ENCODE data around the gene ADAM12. TPM values are rescaled to one million over a fixed set of nuclear protein-coding genes. Genes with fewer than 3 reads are reported as not detected.

ADAM12 gene
- total and polyA plus RNA-seq, 2 donors: 0.96 to 4.6 TPM

- Histone ChIP-seq H3K27me3 (ENCODE audit: control insufficient read depth in 2 of 2, insufficient read depth in 1 of 2, low read length in 1 of 2) (no peaks in the 10 kb centered on the region), H3K36me3 (ENCODE audit: control insufficient read depth in 2 of 2, insufficient read depth in 2 of 2, low read length in 1 of 2) (no peaks in the 10 kb centered on the region), H3K27ac (ENCODE audit: low read depth in 1 of 2, low read length in 1 of 2) (no peak overlapping the region), H3K9me3 (ENCODE audit: control insufficient read depth in 2 of 2, insufficient read depth in 1 of 2, low read length in 1 of 2) (no peaks in the 10 kb centered on the region), H3K4me3 (ENCODE audit: low read length in 2 of 2) (no peak overlapping the region), H3K4me1 (ENCODE audit: control insufficient read depth in 2 of 2, insufficient read depth in 2 of 2, low read length in 2 of 2) (no peaks in the 10 kb centered on the region)
- WGBS: 93% methylated on average over 12 of the region's 12 CpGs
- DNase-seq (ENCODE audit: low read depth in 6 of 9, low spot score in 9 of 9): no peak
These were observed 390.7 kb downstream of the ADAM12 start for GRCh38 chr10:125997586-125997985.

GRCh38 chr10:125995726-125996304 is 392.5 kb downstream of the ADAM12 start:
- H3K36me3 ChIP-seq (ENCODE audit: control insufficient read depth in 2 of 2, insufficient read depth in 2 of 2, low read length in 1 of 2): no peaks in the 10 kb centered on the region
- H3K4me1 ChIP-seq (ENCODE audit: control insufficient read depth in 2 of 2, insufficient read depth in 2 of 2, low read length in 2 of 2): no peaks in the 10 kb centered on the region
- no peak overlapping the region for H3K4me3 ChIP-seq (ENCODE audit: low read length in 2 of 2)
- no peak for DNase-seq (ENCODE audit: low read depth in 6 of 9, low spot score in 9 of 9)
- H3K27me3 ChIP-seq (ENCODE audit: control insufficient read depth in 2 of 2, insufficient read depth in 1 of 2, low read length in 1 of 2): no peaks in the 10 kb centered on the region
- WGBS: 97% methylated on average over 9 of the region's 9 CpGs
- no peak overlapping the region for H3K27ac ChIP-seq (ENCODE audit: low read depth in 1 of 2, low read length in 1 of 2)
- no peaks in the 10 kb centered on the region for H3K9me3 ChIP-seq (ENCODE audit: control insufficient read depth in 2 of 2, insufficient read depth in 1 of 2, low read length in 1 of 2)

- no peaks in the 10 kb centered on the region for H3K27me3 ChIP-seq (ENCODE audit: control insufficient read depth in 2 of 2, insufficient read depth in 1 of 2, low read length in 1 of 2)
- peaks cover 0 to 3% of the 10 kb centered on the region in 2 donors for H3K9me3 ChIP-seq (ENCODE audit: control insufficient read depth in 2 of 2, insufficient read depth in 1 of 2, low read length in 1 of 2)
- WGBS: 95% methylated on average over 6 of the region's 6 CpGs
These were observed 393.7 kb downstream of the ADAM12 start for GRCh38 chr10:125994601-125995000.

GRCh38 chr10:125992254-125992653 is 396.0 kb downstream of the ADAM12 start:
- Histone ChIP-seq H3K27ac (ENCODE audit: low read depth in 1 of 2, low read length in 1 of 2) (no peak overlapping the region), H3K4me3 (ENCODE audit: low read length in 2 of 2) (no peak overlapping the region), H3K36me3 (ENCODE audit: control insufficient read depth in 2 of 2, insufficient read depth in 2 of 2, low read length in 1 of 2) (no peaks in the 10 kb centered on the region), H3K4me1 (ENCODE audit: control insufficient read depth in 2 of 2, insufficient read depth in 2 of 2, low read length in 2 of 2) (no peaks in the 10 kb centered on the region), H3K9me3 (ENCODE audit: control insufficient read depth in 2 of 2, insufficient read depth in 1 of 2, low read length in 1 of 2) (peaks cover 0 to 3% of the 10 kb centered on the region in 2 donors), H3K27me3 (ENCODE audit: control insufficient read depth in 2 of 2, insufficient read depth in 1 of 2, low read length in 1 of 2) (no peaks in the 10 kb centered on the region)
- DNase-seq (ENCODE audit: low read depth in 6 of 9, low spot score in 9 of 9): no peak
- WGBS: 93% methylated on average over 7 of the region's 7 CpGs

More at GRCh38 chr10:125994601-125995000, 393.7 kb downstream of the ADAM12 start:
- DNase-seq (ENCODE audit: low read depth in 6 of 9, low spot score in 9 of 9): no peak
- Histone ChIP-seq H3K4me3 (ENCODE audit: low read length in 2 of 2) (no peak overlapping the region), H3K27ac (ENCODE audit: low read depth in 1 of 2, low read length in 1 of 2) (no peak overlapping the region), H3K36me3 (ENCODE audit: control insufficient read depth in 2 of 2, insufficient read depth in 2 of 2, low read length in 1 of 2) (no peaks in the 10 kb centered on the region), H3K4me1 (ENCODE audit: control insufficient read depth in 2 of 2, insufficient read depth in 2 of 2, low read length in 2 of 2) (no peaks in the 10 kb centered on the region)

- Histone ChIP-seq H3K27ac (ENCODE audit: low read depth in 1 of 2, low read length in 1 of 2) (no peak overlapping the region), H3K4me1 (ENCODE audit: control insufficient read depth in 2 of 2, insufficient read depth in 2 of 2, low read length in 2 of 2) (no peaks in the 10 kb centered on the region), H3K27me3 (ENCODE audit: control insufficient read depth in 2 of 2, insufficient read depth in 1 of 2, low read length in 1 of 2) (no peaks in the 10 kb centered on the region), H3K9me3 (ENCODE audit: control insufficient read depth in 2 of 2, insufficient read depth in 1 of 2, low read length in 1 of 2) (peaks cover 0 to 3% of the 10 kb centered on the region in 2 donors), H3K4me3 (ENCODE audit: low read length in 2 of 2) (no peak overlapping the region), H3K36me3 (ENCODE audit: control insufficient read depth in 2 of 2, insufficient read depth in 2 of 2, low read length in 1 of 2) (no peaks in the 10 kb centered on the region)
- WGBS: 87% methylated on average over 1 of the region's 1 CpG
- DNase-seq (ENCODE audit: low read depth in 6 of 9, low spot score in 9 of 9): no peak
These were observed 396.9 kb downstream of the ADAM12 start for GRCh38 chr10:125991392-125991791.

GRCh38 chr10:125990974-125991373 is 397.3 kb downstream of the ADAM12 start:
- no peak for DNase-seq (ENCODE audit: low read depth in 6 of 9, low spot score in 9 of 9)
- no peak overlapping the region for H3K27ac ChIP-seq (ENCODE audit: low read depth in 1 of 2, low read length in 1 of 2)
- H3K4me3 ChIP-seq (ENCODE audit: low read length in 2 of 2): no peak overlapping the region
- H3K4me1 ChIP-seq (ENCODE audit: control insufficient read depth in 2 of 2, insufficient read depth in 2 of 2, low read length in 2 of 2): no peaks in the 10 kb centered on the region
- peaks cover 0 to 3% of the 10 kb centered on the region in 2 donors for H3K9me3 ChIP-seq (ENCODE audit: control insufficient read depth in 2 of 2, insufficient read depth in 1 of 2, low read length in 1 of 2)
- no peaks in the 10 kb centered on the region for H3K27me3 ChIP-seq (ENCODE audit: control insufficient read depth in 2 of 2, insufficient read depth in 1 of 2, low read length in 1 of 2)
- WGBS: 100% methylated on average over 2 of the region's 2 CpGs
- no peaks in the 10 kb centered on the region for H3K36me3 ChIP-seq (ENCODE audit: control insufficient read depth in 2 of 2, insufficient read depth in 2 of 2, low read length in 1 of 2)

GRCh38 chr10:125989791-125990190 is 398.5 kb downstream of the ADAM12 start:
- Histone ChIP-seq H3K36me3 (ENCODE audit: control insufficient read depth in 2 of 2, insufficient read depth in 2 of 2, low read length in 1 of 2) (no peaks in the 10 kb centered on the region), H3K9me3 (ENCODE audit: control insufficient read depth in 2 of 2, insufficient read depth in 1 of 2, low read length in 1 of 2) (peaks cover 0 to 3% of the 10 kb centered on the region in 2 donors), H3K4me1 (ENCODE audit: control insufficient read depth in 2 of 2, insufficient read depth in 2 of 2, low read length in 2 of 2) (no peaks in the 10 kb centered on the region), H3K27ac (ENCODE audit: low read depth in 1 of 2, low read length in 1 of 2) (no peak overlapping the region), H3K4me3 (ENCODE audit: low read length in 2 of 2) (no peak overlapping the region), H3K27me3 (ENCODE audit: control insufficient read depth in 2 of 2, insufficient read depth in 1 of 2, low read length in 1 of 2) (no peaks in the 10 kb centered on the region)
- no peak for DNase-seq (ENCODE audit: low read depth in 6 of 9, low spot score in 9 of 9)
- 96% methylated on average over 5 of the region's 5 CpGs for WGBS

- WGBS: 83% methylated on average over 5 of the region's 5 CpGs
- DNase-seq (ENCODE audit: low read depth in 6 of 9, low spot score in 9 of 9): no peak
- no peak overlapping the region for H3K4me3 ChIP-seq (ENCODE audit: low read length in 2 of 2)
- H3K27ac ChIP-seq (ENCODE audit: low read depth in 1 of 2, low read length in 1 of 2): no peak overlapping the region
- H3K27me3 ChIP-seq (ENCODE audit: control insufficient read depth in 2 of 2, insufficient read depth in 1 of 2, low read length in 1 of 2): no peaks in the 10 kb centered on the region
- H3K9me3 ChIP-seq (ENCODE audit: control insufficient read depth in 2 of 2, insufficient read depth in 1 of 2, low read length in 1 of 2): peaks cover 0 to 3% of the 10 kb centered on the region in 2 donors
- H3K36me3 ChIP-seq (ENCODE audit: control insufficient read depth in 2 of 2, insufficient read depth in 2 of 2, low read length in 1 of 2): no peaks in the 10 kb centered on the region
- H3K4me1 ChIP-seq (ENCODE audit: control insufficient read depth in 2 of 2, insufficient read depth in 2 of 2, low read length in 2 of 2): no peaks in the 10 kb centered on the region
These were observed 402.6 kb downstream of the ADAM12 start for GRCh38 chr10:125985557-125986240.

- 87% methylated on average over 6 of the region's 6 CpGs for WGBS
- no peaks in the 10 kb centered on the region for H3K4me1 ChIP-seq (ENCODE audit: control insufficient read depth in 2 of 2, insufficient read depth in 2 of 2, low read length in 2 of 2)
These were observed 403.3 kb downstream of the ADAM12 start for GRCh38 chr10:125984865-125985495.

More at GRCh38 chr10:125984865-125985495, 403.3 kb downstream of the ADAM12 start:
- Histone ChIP-seq H3K27ac (ENCODE audit: low read depth in 1 of 2, low read length in 1 of 2) (no peak overlapping the region), H3K27me3 (ENCODE audit: control insufficient read depth in 2 of 2, insufficient read depth in 1 of 2, low read length in 1 of 2) (no peaks in the 10 kb centered on the region), H3K9me3 (ENCODE audit: control insufficient read depth in 2 of 2, insufficient read depth in 1 of 2, low read length in 1 of 2) (no peaks in the 10 kb centered on the region), H3K4me3 (ENCODE audit: low read length in 2 of 2) (no peak overlapping the region), H3K36me3 (ENCODE audit: control insufficient read depth in 2 of 2, insufficient read depth in 2 of 2, low read length in 1 of 2) (no peaks in the 10 kb centered on the region)
- DNase-seq (ENCODE audit: low read depth in 6 of 9, low spot score in 9 of 9): no peak

Data from thymus (tissue), 11 donors.